Adipocyte (in vitro differentiated cells): Measurements from ENCODE around the gene PIK3R2.
"Not testable (repeated sequence)": the region's sequence is repeated elsewhere in the genome, so short reads cannot be mapped to it uniquely, and the experiment has no call there.

Experiments
- DNase-seq: peaks from one replicate; pipeline ENCODE4 v3.0.0-alpha.2; 2015; ENCODE audit warnings: low read depth
- H3K27me3 ChIP-seq: replicated peaks from 2 replicates; pipeline ENCODE4 v1.7.0; 2013; ENCODE audit warnings: mild to moderate bottlenecking, low read length, moderate library complexity; ENCODE audit not compliant: control insufficient read depth, insufficient read depth
- H3K36me3 ChIP-seq: 2 replicates; pipeline ENCODE4 v1.7.0; 2013; ENCODE audit warnings: low read length, mild to moderate bottlenecking, moderate library complexity; ENCODE audit not compliant: control insufficient read depth, insufficient read depth, severe bottlenecking
- H3K4me1 ChIP-seq: 2 replicates; pipeline ENCODE4 v1.7.0; 2013; ENCODE audit warnings: mild to moderate bottlenecking, low read length, moderate library complexity; ENCODE audit not compliant: control insufficient read depth, insufficient read depth
- H3K4me3 ChIP-seq: 2 replicates; pipeline ENCODE4 v1.7.0; 2013; ENCODE audit warnings: mild to moderate bottlenecking, low read length, moderate library complexity
- H3K9ac ChIP-seq: 2 replicates; pipeline ENCODE4 v1.7.0; 2013; ENCODE audit warnings: mild to moderate bottlenecking, low read length, moderate library complexity
- H3K9me3 ChIP-seq: 2 replicates; pipeline ENCODE4 v1.7.0; 2013; ENCODE audit warnings: mild to moderate bottlenecking, low read length, moderate library complexity; ENCODE audit not compliant: control insufficient read depth

The PIK3R2 gene

DNA sequence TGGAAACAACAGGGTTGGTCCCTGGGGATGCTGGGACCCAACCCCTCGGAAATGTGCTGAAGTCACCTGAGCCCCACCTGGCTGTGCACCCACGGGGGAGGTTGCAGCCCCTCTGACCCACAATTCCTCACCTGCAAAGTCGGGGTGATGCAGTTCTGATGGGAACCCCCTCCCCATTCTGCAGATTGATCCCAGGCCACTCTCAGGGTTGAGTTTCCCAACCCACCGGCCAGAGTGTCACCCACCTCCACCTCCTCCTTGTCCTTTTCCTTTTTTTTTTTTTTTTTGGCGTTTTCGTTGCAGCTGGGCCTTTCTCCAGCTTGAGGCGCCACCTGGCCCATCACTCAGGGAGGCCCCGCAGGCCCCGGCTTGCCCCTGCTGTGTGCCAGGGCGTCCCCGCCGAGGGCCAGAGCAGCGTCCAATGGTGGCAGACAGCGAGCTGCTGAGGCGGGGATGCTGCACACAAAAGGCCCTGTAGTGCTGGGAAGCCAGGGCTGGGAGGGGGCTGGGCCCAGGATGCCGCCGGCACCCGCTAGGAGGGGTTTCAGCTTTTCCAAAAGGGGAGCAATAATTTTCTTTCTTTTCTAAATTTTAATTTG lies 4.6 kb downstream of the PIK3R2 start:
- H3K4me3 ChIP-seq, result no peak overlapping the region
- H3K36me3 ChIP-seq, result peaks cover 6% of the 10 kb centered on the region
- peaks cover 28% of the 10 kb centered on the region for H3K4me1 ChIP-seq
- H3K9ac ChIP-seq, result peak overlapping the region; percentile 25
- no peaks in the 10 kb centered on the region for H3K27me3 ChIP-seq
- DNase-seq, result no peak
- no peaks in the 10 kb centered on the region for H3K9me3 ChIP-seq

DNA sequence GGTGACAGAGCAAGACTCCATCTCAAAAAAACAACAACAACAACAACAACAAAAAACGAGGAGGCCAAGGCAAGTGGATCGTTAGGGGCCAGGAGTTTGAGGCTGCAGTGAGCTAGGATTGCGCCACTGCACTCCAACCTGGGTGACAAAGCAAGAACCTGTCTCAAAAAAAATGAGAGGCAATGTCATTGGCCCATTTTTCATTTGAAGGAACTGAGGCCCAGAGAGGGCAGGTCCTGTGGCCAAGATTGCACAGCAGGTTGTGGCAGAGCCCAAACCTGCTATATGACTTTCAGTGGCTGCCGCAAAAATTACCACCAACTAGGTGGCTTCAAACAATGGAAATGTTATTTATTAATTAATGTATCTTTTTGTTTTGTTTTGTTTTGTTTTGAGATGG lies 5.5 kb downstream of the PIK3R2 start:
- Histone ChIP-seq H3K36me3 (peaks cover 15% of the 10 kb centered on the region), H3K27me3 (no peaks in the 10 kb centered on the region), H3K4me1 (peaks cover 28% of the 10 kb centered on the region), H3K4me3 (no peak overlapping the region), H3K9me3 (no peaks in the 10 kb centered on the region), H3K9ac (no peak overlapping the region)
- DNase-seq, result no peak

GRCh38 chr19:18159059-18159616 lies 6.2 kb downstream of the PIK3R2 start:
- not testable (repeated sequence) for H3K27me3 ChIP-seq, H3K9ac ChIP-seq, H3K4me3 ChIP-seq, H3K9me3 ChIP-seq
- Histone ChIP-seq H3K36me3 (peaks cover 18% of the 10 kb centered on the region), H3K4me1 (peaks cover 24% of the 10 kb centered on the region)
- DNase-seq, result peak; percentile 58

GRCh38 chr19:18159810-18160209 lies 6.8 kb downstream of the PIK3R2 start:
- H3K4me3 ChIP-seq, result no peak overlapping the region
- H3K9ac ChIP-seq, result no peak overlapping the region
- H3K27me3 ChIP-seq, result no peaks in the 10 kb centered on the region
- DNase-seq, result no peak
- peaks cover 20% of the 10 kb centered on the region for H3K36me3 ChIP-seq
- peaks cover 21% of the 10 kb centered on the region for H3K4me1 ChIP-seq
- no peaks in the 10 kb centered on the region for H3K9me3 ChIP-seq

DNA sequence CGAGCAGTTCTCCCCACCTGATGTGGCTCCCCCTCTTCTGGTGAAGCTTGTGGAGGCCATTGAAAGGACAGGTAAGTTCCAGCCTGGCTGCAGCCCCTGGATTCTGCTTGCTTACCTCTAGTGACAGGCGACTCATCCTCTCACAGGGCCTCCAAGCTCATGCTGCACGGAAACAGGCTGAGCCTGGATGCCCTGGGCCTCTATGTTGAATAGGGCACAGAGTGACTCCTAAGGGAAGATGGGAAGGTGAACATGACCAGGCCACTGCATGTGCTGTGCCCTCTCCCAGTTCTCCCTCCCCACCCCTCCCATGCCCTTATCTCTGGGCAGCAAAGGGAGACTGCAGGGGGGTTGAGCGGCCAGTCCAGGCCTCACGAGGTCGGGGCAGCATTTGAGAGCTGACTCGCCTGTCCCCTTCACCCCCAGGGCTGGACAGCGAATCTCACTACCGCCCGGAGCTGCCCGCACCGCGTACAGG lies 7.6 kb downstream of the PIK3R2 start:
- no peak for DNase-seq
- Histone ChIP-seq H3K4me1 (peaks cover 21% of the 10 kb centered on the region), H3K36me3 (peaks cover 23% of the 10 kb centered on the region), H3K27me3 (no peaks in the 10 kb centered on the region), H3K9me3 (no peaks in the 10 kb centered on the region), H3K9ac (peak overlapping the region; percentile 60), H3K4me3 (no peak overlapping the region)

GRCh38 chr19:18160971-18161635 lies 8.1 kb downstream of the PIK3R2 start:
- peak overlapping the region; percentile 74 for H3K4me3 ChIP-seq
- peak overlapping the region; percentile 66 for H3K9ac ChIP-seq
- peaks cover 29% of the 10 kb centered on the region for H3K36me3 ChIP-seq
- no peaks in the 10 kb centered on the region for H3K27me3 ChIP-seq
- H3K9me3 ChIP-seq, result no peaks in the 10 kb centered on the region
- H3K4me1 ChIP-seq, result peaks cover 21% of the 10 kb centered on the region
- peak; percentile 84 for DNase-seq

DNA sequence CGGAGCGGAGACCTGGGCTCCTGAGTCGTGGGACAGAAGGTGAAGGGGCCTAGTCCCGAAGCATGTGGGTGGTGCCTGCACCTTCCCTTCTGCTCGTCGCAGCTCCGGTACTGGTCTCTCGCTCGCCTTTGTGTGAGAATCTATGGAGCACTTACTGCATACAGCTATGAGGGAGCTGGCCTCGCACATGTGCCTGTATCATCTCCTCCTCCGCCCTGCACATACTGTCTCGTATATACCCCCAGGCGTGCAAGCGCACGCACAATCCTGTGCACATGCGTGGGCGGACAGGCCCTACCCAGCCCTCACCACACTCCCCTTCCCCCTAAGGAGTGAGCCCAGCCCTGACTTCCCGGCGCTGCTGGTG lies 8.7 kb downstream of the PIK3R2 start:
- Histone ChIP-seq H3K27me3 (no peaks in the 10 kb centered on the region), H3K4me1 (peaks cover 18% of the 10 kb centered on the region), H3K36me3 (peaks cover 32% of the 10 kb centered on the region), H3K4me3 (peak overlapping the region; percentile 74), H3K9me3 (no peaks in the 10 kb centered on the region), H3K9ac (peak overlapping the region; percentile 66)
- no peak for DNase-seq

DNA sequence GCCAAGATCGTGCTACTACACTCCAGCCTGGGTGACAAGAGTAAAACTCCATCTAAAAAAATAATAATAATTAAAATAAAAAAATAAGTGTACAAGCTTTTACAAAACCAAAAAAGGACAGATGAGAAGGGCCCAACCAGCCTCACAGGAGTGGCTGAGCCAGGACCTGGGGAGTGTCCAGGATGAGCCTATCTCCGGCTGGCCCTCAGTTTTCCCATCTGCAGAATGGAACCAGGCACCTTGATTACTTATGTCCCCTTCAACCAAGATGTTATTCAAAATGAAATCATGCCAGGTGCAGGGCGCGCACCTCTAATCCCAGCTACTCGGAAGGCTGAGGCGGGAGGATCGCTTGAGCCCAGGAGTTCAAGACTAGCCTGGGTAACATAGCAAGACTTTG lies 11.1 kb downstream of the PIK3R2 start:
- H3K36me3 ChIP-seq, result peaks cover 52% of the 10 kb centered on the region
- no peak overlapping the region for H3K9ac ChIP-seq
- peaks cover 8% of the 10 kb centered on the region for H3K4me1 ChIP-seq
- no peak overlapping the region for H3K4me3 ChIP-seq
- H3K27me3 ChIP-seq, result no peaks in the 10 kb centered on the region
- DNase-seq, result no peak
- H3K9me3 ChIP-seq, result no peaks in the 10 kb centered on the region

DNA sequence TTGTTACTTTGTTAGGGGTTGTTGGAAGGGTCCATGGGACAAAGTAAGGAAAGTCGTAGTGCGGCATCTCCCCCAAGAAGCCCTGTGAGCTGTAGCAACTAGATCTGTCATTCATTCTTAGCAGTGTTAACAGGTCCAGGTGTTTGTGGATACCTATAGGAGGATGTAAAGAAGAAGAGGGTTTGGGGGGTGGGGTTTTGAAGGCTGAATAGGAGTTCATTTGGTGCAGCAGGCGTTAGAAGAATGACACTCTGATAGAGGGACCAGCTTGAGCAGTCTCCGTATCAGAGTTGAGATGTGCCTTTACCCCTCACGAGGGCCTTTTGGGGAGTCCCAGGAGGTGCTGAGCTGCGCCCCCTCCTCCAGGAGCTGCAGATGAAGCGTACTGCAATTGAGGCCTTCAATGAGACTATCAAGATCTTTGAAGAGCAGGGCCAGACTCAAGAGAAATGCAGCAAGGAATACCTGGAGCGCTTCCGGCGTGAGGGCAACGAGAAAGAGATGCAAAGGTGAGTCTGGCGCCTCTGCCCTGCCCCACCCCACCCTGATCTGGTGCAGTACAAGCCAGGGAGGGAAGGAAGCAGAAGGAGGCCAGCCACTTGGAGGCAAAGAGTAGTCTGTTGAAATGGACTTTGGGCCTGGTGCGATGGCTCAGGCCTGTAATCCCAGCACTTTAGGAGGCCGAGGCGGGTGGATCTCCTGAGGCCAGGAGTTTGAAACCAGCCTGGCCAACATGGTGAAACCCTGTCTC lies 13.0 kb downstream of the PIK3R2 start:
- Histone ChIP-seq H3K4me3 (no peak overlapping the region), H3K36me3 (peaks cover 57% of the 10 kb centered on the region)
- DNase-seq, result no peak

GRCh38 chr19:18167011-18167410 lies 14.0 kb downstream of the PIK3R2 start:
- Histone ChIP-seq H3K36me3 (peaks cover 55% of the 10 kb centered on the region), H3K9ac (no peak overlapping the region), H3K9me3 (no peaks in the 10 kb centered on the region), H3K4me3 (no peak overlapping the region), H3K4me1 (peaks cover 17% of the 10 kb centered on the region), H3K27me3 (no peaks in the 10 kb centered on the region)
- no peak for DNase-seq

More for the DNA sequence above, 13.0 kb downstream of the PIK3R2 start:
- no peaks in the 10 kb centered on the region for H3K27me3 ChIP-seq
- no peaks in the 10 kb centered on the region for H3K9me3 ChIP-seq
- H3K9ac ChIP-seq, result no peak overlapping the region
- H3K4me1 ChIP-seq, result peaks cover 13% of the 10 kb centered on the region

- Histone ChIP-seq H3K36me3 (peaks cover 46% of the 10 kb centered on the region), H3K9ac (no peak overlapping the region), H3K4me1 (peaks cover 20% of the 10 kb centered on the region), H3K9me3 (no peaks in the 10 kb centered on the region), H3K4me3 (no peak overlapping the region), H3K27me3 (no peaks in the 10 kb centered on the region)
- DNase-seq, result peak; percentile 73
These were observed 15.1 kb downstream of the PIK3R2 start for GRCh38 chr19:18167975-18168645.
